ENCODE results near the gene GPALPP1.

GPALPP1 gene

GRCh38 chr13:45021250-45021649 lies 31.9 kb downstream of the GPALPP1 start:
- no peak for DNase-seq (ENCODE audit: low read depth)
- no peak overlapping the region for H3K4me3 ChIP-seq (ENCODE audit: low read depth, low read length)
- TF ChIP-seq CTCF (IDR thresholded peaks at IDR 0.05; ENCODE audit: insufficient read depth, low read depth, low read length, missing control alignments): no peak

GRCh38 chr13:45024847-45025246 lies 35.5 kb downstream of the GPALPP1 start:
- no peak for TF ChIP-seq CTCF (IDR thresholded peaks at IDR 0.05; ENCODE audit: insufficient read depth, low read depth, low read length, missing control alignments)
- no peak overlapping the region for H3K4me3 ChIP-seq (ENCODE audit: low read depth, low read length)
- no peak for DNase-seq (ENCODE audit: low read depth)

- no peak for DNase-seq (ENCODE audit: low read depth)
- no peak for TF ChIP-seq CTCF (IDR thresholded peaks at IDR 0.05; ENCODE audit: insufficient read depth, low read depth, low read length, missing control alignments)
- no peak overlapping the region for H3K4me3 ChIP-seq (ENCODE audit: low read depth, low read length)
These were observed 45.0 kb downstream of the GPALPP1 start for GRCh38 chr13:45034342-45034741.

- TF ChIP-seq CTCF (IDR thresholded peaks at IDR 0.05; ENCODE audit: insufficient read depth, low read depth, low read length, missing control alignments): no peak
- H3K4me3 ChIP-seq (ENCODE audit: low read depth, low read length): no peak overlapping the region
- no peak for DNase-seq (ENCODE audit: low read depth)
These were observed 46.9 kb downstream of the GPALPP1 start for GRCh38 chr13:45036206-45036605.

- H3K4me3 ChIP-seq (ENCODE audit: low read depth, low read length): no peak overlapping the region
- no peak for DNase-seq (ENCODE audit: low read depth)
These were observed 50.8 kb downstream of the GPALPP1 start for GRCh38 chr13:45040173-45040572.

GRCh38 chr13:45040622-45041021 lies 51.3 kb downstream of the GPALPP1 start:
- TF ChIP-seq CTCF (IDR thresholded peaks at IDR 0.05; ENCODE audit: insufficient read depth, low read depth, low read length, missing control alignments): no peak
- H3K4me3 ChIP-seq (ENCODE audit: low read depth, low read length): no peak overlapping the region
- no peak for DNase-seq (ENCODE audit: low read depth)

More at GRCh38 chr13:45040173-45040572, 50.8 kb downstream of the GPALPP1 start:
- TF ChIP-seq CTCF (IDR thresholded peaks at IDR 0.05; ENCODE audit: insufficient read depth, low read depth, low read length, missing control alignments): no peak

- no peak for TF ChIP-seq CTCF (IDR thresholded peaks at IDR 0.05; ENCODE audit: insufficient read depth, low read depth, low read length, missing control alignments)
- no peak overlapping the region for H3K4me3 ChIP-seq (ENCODE audit: low read depth, low read length)
- DNase-seq (ENCODE audit: low read depth): no peak
These were observed 53.2 kb downstream of the GPALPP1 start for GRCh38 chr13:45042539-45042938.

Measured in GM12865 (cell line).